K562 (cell line): Measurements from ENCODE around the gene ZNF652. TPM values are rescaled to one million over a fixed set of nuclear protein-coding genes. Genes with fewer than 3 reads are reported as not detected.
A peak's percentile ranks its signal among the peaks of the same experiment; 100 is the strongest.

Experiments used
- ATAC-seq: fragments of 200-7000 bp; cut with Tn5 transposase; 3 replicates; pipeline ENCODE4 v1.9.1; 2020; ENCODE audit warnings: moderate library complexity
- BruUV-seq: library from RNA; stranded (reverse); fragments of 400-500 nt; replicated peaks from 2 replicates; lab custom pipeline; 2021; lab: Mats Ljungman, UMichigan
- CTCF ChIA-PET: fragments of 300-600 bp; formaldehyde crosslinking; extraction: SDS; loops from one replicate; lab custom pipeline; 2021; ENCODE audit warnings: low intra/inter-chr PET ratio; lab: Yijun Ruan, JAX
- POLR2A ChIA-PET: fragments of 300-600, 350-650 bp; sonication (Branson Sonifier 250); formaldehyde crosslinking; extraction: SDS; loops from one replicate; lab custom pipeline; 2021; ENCODE audit warnings: antibody characterized with exemption, inconsistent platforms; lab: Yijun Ruan, JAX
- DNase-seq, 4 experiments: peaks; one replicate each; pipeline versions ENCODE4 v3.0.0 to v3.0.0-alpha.2; 2011 to 2018; ENCODE audit warnings: low spot score in 3 of 4, mixed read lengths in 3 of 4; ENCODE audit errors: extremely low read depth in 1 of 4
- FAIRE-seq: peaks from 2 replicates; lab custom pipeline; 2011; peaks lifted over from hg19 to GRCh38; lab: Jason Lieb, UNC
- H2AFZ ChIP-seq: 2 replicates; pipeline ENCODE4 v1.6.0; 2011; ENCODE audit warnings: low read depth, low read length, control low read depth, inconsistent platforms
- H3K27ac ChIP-seq: fragments of 200-600 bp; 3 replicates; pipeline ENCODE4 v1.8.0; 2011; ENCODE audit warnings: low read depth, mild to moderate bottlenecking, control low read depth, inconsistent platforms, low read length, moderate library complexity, mixed read lengths; ENCODE audit errors: extremely low read depth
- H3K27me3 ChIP-seq, 2 experiments: fragments of 300-600 bp in 1 of 2; 2 replicates in 1 of 2; 3 replicates in 1 of 2; pipeline versions ENCODE4 v1.6.0 to v1.8.0; 2011; ENCODE audit warnings: inconsistent platforms in 2 of 2, low read length in 2 of 2, mild to moderate bottlenecking in 1 of 2, mixed read lengths in 1 of 2, moderate library complexity in 1 of 2; ENCODE audit not compliant: control insufficient read depth in 2 of 2, insufficient read depth in 2 of 2
- H3K36me3 ChIP-seq: fragments of 300-600 bp; 3 replicates; pipeline ENCODE4 v1.8.0; 2011; ENCODE audit warnings: mild to moderate bottlenecking, low read length, inconsistent platforms; ENCODE audit not compliant: control insufficient read depth, insufficient read depth
- H3K4me1 ChIP-seq, 2 experiments: fragments of 200-600 bp in 1 of 2; replicated peaks in 1 of 2; 2 replicates in 1 of 2; 3 replicates in 1 of 2; pipeline versions ENCODE4 v1.5.1 to v1.8.0; 2011; ENCODE audit warnings: inconsistent platforms in 2 of 2, low read length in 2 of 2, mild to moderate bottlenecking in 1 of 2, mixed read lengths in 1 of 2, moderate library complexity in 1 of 2; ENCODE audit not compliant: control insufficient read depth in 2 of 2, insufficient read depth in 2 of 2
- H3K4me2 ChIP-seq: 2 replicates; pipeline ENCODE4 v1.6.1; 2011; ENCODE audit warnings: low read length, control low read depth, inconsistent platforms, mixed read lengths; ENCODE audit not compliant: insufficient read depth
- H3K4me3 ChIP-seq: fragments of 200-600 bp; sonication (generic), shearing (Covaris generic); 2 replicates; pipeline ENCODE4 v1.5.1; 2016; ENCODE audit warnings: control low read depth, inconsistent platforms
- H3K79me2 ChIP-seq: fragments of 200-600 bp; 3 replicates; pipeline ENCODE4 v1.8.0; 2011; ENCODE audit warnings: low read length, inconsistent platforms; ENCODE audit not compliant: control insufficient read depth, insufficient read depth
- H3K9ac ChIP-seq, 2 experiments: 2 replicates each; pipeline versions ENCODE4 v1.6.0 to v1.6.1; 2011; ENCODE audit warnings: low read depth in 2 of 2, low read length in 2 of 2, control low read depth in 1 of 2, inconsistent platforms in 1 of 2, mild to moderate bottlenecking in 1 of 2, mixed read lengths in 1 of 2; ENCODE audit not compliant: insufficient read depth in 1 of 2
- H3K9me1 ChIP-seq: one replicate; pipeline ENCODE4 v1.6.0; 2011; ENCODE audit warnings: inconsistent platforms, mild to moderate bottlenecking, low read length, moderate library complexity; ENCODE audit not compliant: control insufficient read depth, insufficient read depth
- H3K9me3 ChIP-seq: replicated peaks from 2 replicates; pipeline ENCODE4 v1.5.1; 2011; ENCODE audit warnings: low read depth, low read length, inconsistent platforms; ENCODE audit not compliant: control insufficient read depth, insufficient read depth
- H4K20me1 ChIP-seq: replicated peaks from 2 replicates; pipeline ENCODE4 v1.6.1; 2011; ENCODE audit warnings: low read length, inconsistent platforms, mixed read lengths; ENCODE audit not compliant: control insufficient read depth, insufficient read depth
- CREBBP ChIP-seq: IDR thresholded peaks from one replicate; pipeline ENCODE4 v1.6.1; 2012; ENCODE audit warnings: low read depth, mild to moderate bottlenecking, control low read depth, inconsistent platforms, low read length
- EGR1 ChIP-seq: fragments of 450-650 bp; conservative IDR thresholded peaks from 2 replicates; pipeline ENCODE4 v1.6.1; 2017; ENCODE audit warnings: mild to moderate bottlenecking
- KAT7 ChIP-seq: sonication (generic); formaldehyde crosslinking; IDR thresholded peaks from 2 replicates; pipeline ENCODE4 v1.8.0; 2022; ENCODE audit warnings: missing genetic modification reagents, mild to moderate bottlenecking, borderline replicate concordance
- WGBS: fragments of 100-300 bp; shearing (Covaris generic); methylation state at CpG from one replicate; pipeline ENCODE4 v1.1.6; 2016; ENCODE audit warnings: low coverage, mixed read lengths; ENCODE audit not compliant: insufficient coverage; ENCODE audit errors: missing lambda C conversion rate; 5-methylcytosine and 5-hydroxymethylcytosine counted together
- in situ Hi-C: fragments of 300-500 bp; cut with MboI; formaldehyde crosslinking; loops from 4 replicates; pipeline ENCODE4 v1.15.0; 2018; ENCODE audit warnings: inconsistent platforms, mixed read lengths
- intact Hi-C: fragments of 100-400 bp; cut with micrococcal nuclease; formaldehyde crosslinking; loops from 2 replicates; pipeline ENCODE4 v1.14.2; 2022
- polyA plus RNA-seq, 8 experiments: library from polyadenylated mRNA; depleted of rRNA in 4 of 8; stranded (reverse) in 5 of 8; unstranded in 3 of 8; fragments of >200 nt; fragmentation: Nextera tagmentation in 2 of 8; fragmentation: Illumina TruSeq in 1 of 8; extraction: Ambion mirVana in 2 of 8; extraction: Trizol in 1 of 8; gene quantifications; 2 replicates each; pipeline versions ENCODE4 v1.2.1 to v1.2.3, GENCODE V29; 2011 to 2014; ENCODE audit warnings: inconsistent platforms in 1 of 8, missing spikeins in 1 of 8
- total RNA-seq, 7 experiments: library from RNA; depleted of rRNA in 6 of 7; stranded (reverse); fragments of >200 nt in 6 of 7; fragmentation: Illumina TruSeq in 2 of 7; extraction: Trizol in 2 of 7; gene quantifications; 2 replicates each; pipeline versions ENCODE4 v1.2.1 to v1.2.3, GENCODE V29; 2011 to 2021; ENCODE audit warnings: low replicate concordance in 1 of 7
- TF ChIP-seq, protein P1 (sequence below): fragments of 450-650 bp; formaldehyde crosslinking; conservative IDR thresholded peaks from 2 replicates; pipeline ENCODE4 v1.4.0; 2022; ENCODE audit warnings: mild to moderate bottlenecking, missing genetic modification characterization

The ZNF652 gene
- total and polyA plus RNA-seq, 9 of the 15 experiments (the other 6 are each of a cell fraction or from before 2014, with no cell fraction given) = 5.1 to 15.5 (median 7.8) TPM

DNA sequence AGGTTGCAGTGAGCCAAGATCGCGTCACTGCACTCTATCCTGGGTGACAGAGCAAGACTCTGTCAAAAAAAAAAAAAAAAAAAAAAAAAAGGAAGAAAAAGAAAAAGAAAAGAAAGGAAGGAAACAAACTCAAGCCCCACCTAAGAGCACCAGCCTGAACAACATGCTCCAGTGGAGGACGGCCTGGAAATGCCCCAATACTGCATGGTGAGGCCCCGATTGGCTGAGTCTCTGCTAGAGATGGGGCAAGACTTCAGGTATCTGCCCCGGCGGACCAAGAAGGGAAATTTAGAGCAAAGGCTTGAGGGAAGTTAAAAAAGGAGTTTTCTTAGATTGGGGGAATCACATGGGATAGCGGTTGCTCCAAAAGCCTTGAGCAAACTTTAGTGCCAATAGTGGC, 10.4 kb upstream of the ZNF652 start (continued):
- TF ChIP-seq, protein P1, sequence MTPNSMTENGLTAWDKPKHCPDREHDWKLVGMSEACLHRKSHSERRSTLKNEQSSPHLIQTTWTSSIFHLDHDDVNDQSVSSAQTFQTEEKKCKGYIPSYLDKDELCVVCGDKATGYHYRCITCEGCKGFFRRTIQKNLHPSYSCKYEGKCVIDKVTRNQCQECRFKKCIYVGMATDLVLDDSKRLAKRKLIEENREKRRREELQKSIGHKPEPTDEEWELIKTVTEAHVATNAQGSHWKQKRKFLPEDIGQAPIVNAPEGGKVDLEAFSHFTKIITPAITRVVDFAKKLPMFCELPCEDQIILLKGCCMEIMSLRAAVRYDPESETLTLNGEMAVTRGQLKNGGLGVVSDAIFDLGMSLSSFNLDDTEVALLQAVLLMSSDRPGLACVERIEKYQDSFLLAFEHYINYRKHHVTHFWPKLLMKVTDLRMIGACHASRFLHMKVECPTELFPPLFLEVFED (CRISPR knock-in tag) = no peak

DNA sequence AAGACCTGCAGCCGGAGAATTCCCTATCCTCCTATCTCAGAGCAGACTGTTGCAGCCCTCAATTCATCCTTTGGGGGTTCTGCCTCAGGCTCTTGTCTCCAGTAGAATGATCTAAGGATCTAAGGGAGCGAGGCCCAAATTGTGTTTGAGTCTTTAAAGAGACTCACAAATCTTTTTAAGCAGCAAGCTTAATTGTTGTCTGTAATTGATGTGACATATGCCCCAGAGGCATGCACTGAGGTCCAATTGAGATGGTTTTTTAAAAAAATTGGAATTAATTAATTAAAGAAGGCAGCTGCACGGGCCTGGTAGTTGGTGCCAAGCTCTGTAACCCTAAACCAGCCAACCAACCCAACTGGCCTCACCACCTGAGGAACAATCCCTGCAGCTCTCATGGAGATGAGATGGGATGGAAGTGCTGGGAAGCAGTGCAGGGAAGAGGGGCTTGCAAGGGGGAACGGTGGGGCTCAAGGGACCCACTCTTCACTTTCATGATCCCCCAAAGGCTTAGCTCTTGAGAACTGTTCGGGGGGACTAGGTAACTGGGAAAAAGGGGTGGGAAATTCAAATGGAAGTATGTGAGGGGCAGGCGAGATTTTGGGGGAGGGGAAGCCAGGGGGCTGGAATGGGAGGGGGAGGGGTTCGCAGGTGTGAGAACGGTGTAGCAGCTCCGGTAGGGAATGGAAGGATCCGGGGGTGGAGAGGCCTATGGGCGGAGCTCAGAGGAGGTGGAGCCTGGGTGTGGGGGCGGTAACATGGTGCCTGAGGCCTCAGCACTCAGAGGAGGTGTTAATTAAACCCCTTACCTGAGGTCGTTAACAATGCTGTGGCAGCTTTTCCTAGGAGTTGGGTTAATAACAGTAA, 9.2 kb upstream of the ZNF652 start:
- no peaks in the 10 kb centered on the region for H3K79me2 ChIP-seq
- in situ Hi-C loops = no loop called here
- FAIRE-seq (peak; percentile 61), DNase-seq (peak; percentile 56 to 66 (median 59)), ATAC-seq (peak; percentile 98)
- H2AFZ ChIP-seq = peak overlapping the region; percentile 32; the same call in 1 of the 2 replicates
- H3K4me2 ChIP-seq = no peak overlapping the region
- BruUV-seq = no TSS peak
- H3K4me3 ChIP-seq = no peak overlapping the region
- H3K36me3 ChIP-seq = no peaks in the 10 kb centered on the region
- ChIA-PET POLR2A (interaction anchor here (0.6 to 2.3 kb wide), 5 partner anchors 10 to 75 kb away, joined by 3 to 9 read pairs (median 4); partner anchors contain the start of gene ZNF652), CTCF (no interaction called here)
- H3K4me1 ChIP-seq = peaks cover 0 to 3% of the 10 kb centered on the region in 2 experiments; a peak in 2 of 5 replicates
- no peaks in the 10 kb centered on the region for H3K9me1 ChIP-seq
- H3K9me3 ChIP-seq = no peaks in the 10 kb centered on the region
- TF ChIP-seq KAT7 (CRISPR knock-in tag) = no peak
- no peak for TF ChIP-seq CREBBP
- TF ChIP-seq EGR1 = peak; percentile 89
- H3K9ac ChIP-seq = no peak overlapping the region
- WGBS = 21% methylated on average over 10 of the region's 13 CpGs
- no peak overlapping the region for H3K27ac ChIP-seq
- intact Hi-C loops = no loop called here
- H4K20me1 ChIP-seq = no peaks in the 10 kb centered on the region
- no peaks in the 10 kb centered on the region for H3K27me3 ChIP-seq
